ENCODE data around the gene MAP7. TPM values are rescaled to one million over a fixed set of nuclear protein-coding genes. Genes with fewer than 3 reads are reported as not detected.
A peak's percentile ranks its signal among the peaks of the same experiment; 100 is the strongest.
"Not testable (repeated sequence)": the region's sequence is repeated elsewhere in the genome, so short reads cannot be mapped to it uniquely, and the experiment has no call there.

MAP7 gene
- total RNA-seq, 4 donors from 2014 or later: 18.3 to 33.0 (median 28.2) TPM

DNA sequence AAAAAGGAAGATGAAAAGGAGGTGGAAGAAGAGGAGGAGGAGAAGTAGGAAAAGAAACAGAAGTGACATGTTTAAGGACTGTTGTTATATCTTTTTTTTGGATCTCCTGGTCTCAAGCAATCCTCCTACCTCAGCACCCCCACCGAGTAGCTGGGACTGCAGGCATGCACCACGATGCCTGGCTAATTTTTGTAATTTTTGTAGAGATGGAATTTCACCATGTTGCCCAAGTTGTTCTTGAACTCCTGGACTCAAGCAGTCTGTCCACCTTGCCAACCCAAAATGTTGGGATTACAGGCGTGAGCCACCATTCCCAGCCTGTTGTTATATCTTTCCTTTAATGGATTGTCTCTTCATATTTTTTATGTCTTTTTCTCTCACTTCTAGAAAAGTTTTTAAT, 241.1 kb downstream of the MAP7 start:
- H3K27me3 ChIP-seq: no peaks in the 10 kb centered on the region
- intact Hi-C loops (cut with DNase I): no loop called here
- H3K4me3 ChIP-seq: no peak overlapping the region
- DNase-seq: no peak
- TF ChIP-seq POLR2A (IDR thresholded peaks at IDR 0.05): no peak
- TF ChIP-seq, protein P1, sequence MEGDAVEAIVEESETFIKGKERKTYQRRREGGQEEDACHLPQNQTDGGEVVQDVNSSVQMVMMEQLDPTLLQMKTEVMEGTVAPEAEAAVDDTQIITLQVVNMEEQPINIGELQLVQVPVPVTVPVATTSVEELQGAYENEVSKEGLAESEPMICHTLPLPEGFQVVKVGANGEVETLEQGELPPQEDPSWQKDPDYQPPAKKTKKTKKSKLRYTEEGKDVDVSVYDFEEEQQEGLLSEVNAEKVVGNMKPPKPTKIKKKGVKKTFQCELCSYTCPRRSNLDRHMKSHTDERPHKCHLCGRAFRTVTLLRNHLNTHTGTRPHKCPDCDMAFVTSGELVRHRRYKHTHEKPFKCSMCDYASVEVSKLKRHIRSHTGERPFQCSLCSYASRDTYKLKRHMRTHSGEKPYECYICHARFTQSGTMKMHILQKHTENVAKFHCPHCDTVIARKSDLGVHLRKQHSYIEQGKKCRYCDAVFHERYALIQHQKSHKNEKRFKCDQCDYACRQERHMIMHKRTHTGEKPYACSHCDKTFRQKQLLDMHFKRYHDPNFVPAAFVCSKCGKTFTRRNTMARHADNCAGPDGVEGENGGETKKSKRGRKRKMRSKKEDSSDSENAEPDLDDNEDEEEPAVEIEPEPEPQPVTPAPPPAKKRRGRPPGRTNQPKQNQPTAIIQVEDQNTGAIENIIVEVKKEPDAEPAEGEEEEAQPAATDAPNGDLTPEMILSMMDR (IDR thresholded peaks at IDR 0.05): no peak
- H3K4me1 ChIP-seq: peaks cover 0 to 6% (median 6%) of the 10 kb centered on the region in 3 donors
- H3K9me3 ChIP-seq: no peaks in the 10 kb centered on the region
- WGBS, 2 donors: 88 to 92% methylated on average over 3 of the region's 3 CpGs
- H3K36me3 ChIP-seq: no peaks in the 10 kb centered on the region
- H3K27ac ChIP-seq: no peak overlapping the region

DNA sequence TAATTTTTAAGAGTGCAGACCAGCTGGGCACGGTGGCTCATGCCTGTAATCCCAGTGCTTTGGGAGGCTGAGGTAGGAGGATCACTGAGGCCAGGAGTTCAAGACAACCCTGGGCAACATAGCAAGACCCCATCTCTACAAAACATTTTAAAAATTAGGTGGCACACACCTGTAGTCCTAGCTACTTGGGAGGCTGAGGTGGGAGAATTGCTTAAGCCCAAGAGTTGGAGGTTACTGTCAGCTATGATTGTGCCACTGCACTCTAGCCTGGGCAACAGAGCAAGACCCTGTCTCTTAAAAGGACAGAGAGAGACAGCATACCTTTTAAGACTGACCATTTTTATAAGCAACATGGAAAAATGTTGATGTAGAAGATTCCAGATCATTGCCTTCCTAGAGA, 241.8 kb downstream of the MAP7 start:
- H3K9me3 ChIP-seq; H3K27ac ChIP-seq; H3K36me3 ChIP-seq; H3K27me3 ChIP-seq; H3K4me3 ChIP-seq; DNase-seq; intact Hi-C loops (cut with DNase I): not testable (repeated sequence)
- peaks cover 0 to 13% (median 6%) of the 10 kb centered on the region in 3 donors for H3K4me1 ChIP-seq
- WGBS, 2 donors: 90 to 100% methylated on average over 1 of the region's 1 CpG

DNA sequence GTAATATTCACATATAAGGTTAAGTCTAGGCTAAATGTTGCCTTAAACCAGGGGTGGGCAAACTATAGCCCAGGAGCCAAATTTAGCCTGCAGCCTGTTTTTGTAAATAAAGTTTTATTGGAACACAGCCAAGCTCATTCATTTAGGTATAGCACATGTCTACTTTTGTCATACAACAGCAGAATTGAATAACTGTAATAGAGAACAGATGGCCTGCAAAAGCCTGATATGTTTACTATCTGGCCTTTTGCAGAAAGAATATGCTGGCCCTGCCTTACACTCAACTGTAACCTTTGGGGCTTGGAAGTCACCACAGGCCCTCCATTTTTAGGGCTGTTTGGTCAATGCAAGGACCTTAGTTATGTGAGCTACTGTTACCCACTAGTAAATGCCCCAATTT, 242.9 kb downstream of the MAP7 start:
- Histone ChIP-seq H3K4me3 (no peak overlapping the region), H3K36me3 (no peaks in the 10 kb centered on the region), H3K27ac (no peak overlapping the region), H3K27me3 (no peaks in the 10 kb centered on the region), H3K9me3 (no peaks in the 10 kb centered on the region), H3K4me1 (peaks cover 0 to 15% (median 6%) of the 10 kb centered on the region in 3 donors)
- intact Hi-C loops (cut with DNase I): no loop called here
- TF ChIP-seq, protein P1 (IDR thresholded peaks at IDR 0.05): no peak
- TF ChIP-seq POLR2A (IDR thresholded peaks at IDR 0.05): no peak
- DNase-seq: no peak

DNA sequence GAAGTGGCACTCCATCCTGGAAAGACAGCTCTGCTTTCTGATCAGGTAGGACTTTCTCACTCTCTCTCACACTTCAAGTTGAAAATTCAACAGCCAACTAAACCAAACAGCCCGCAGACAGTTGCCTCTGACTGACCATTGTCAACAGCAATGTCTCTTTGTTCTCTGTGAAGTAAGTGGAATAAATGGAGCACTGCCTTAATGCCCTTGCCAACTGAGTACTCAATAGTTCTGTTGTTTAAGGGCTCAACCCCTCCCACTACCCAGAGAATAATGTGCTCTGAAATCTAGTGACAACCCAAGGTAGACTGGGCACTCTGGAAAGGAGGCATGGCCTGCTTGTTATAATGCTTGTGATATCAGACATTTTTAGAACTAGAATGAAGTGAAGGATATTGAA, 243.8 kb downstream of the MAP7 start:
- no peak for TF ChIP-seq POLR2A (IDR thresholded peaks at IDR 0.05)
- TF ChIP-seq, protein P1 (IDR thresholded peaks at IDR 0.05): no peak
- no peak for DNase-seq
- 80 to 86% methylated on average over 1 of the region's 1 CpG for whole genome bisulfite sequencing, 2 donors
- no peaks in the 10 kb centered on the region for H3K27me3 ChIP-seq
- intact Hi-C loops (cut with DNase I): no loop called here
- H3K36me3 ChIP-seq: no peaks in the 10 kb centered on the region
- no peaks in the 10 kb centered on the region for H3K9me3 ChIP-seq
- H3K4me1 ChIP-seq: peaks cover 0 to 15% (median 6%) of the 10 kb centered on the region in 3 donors
- H3K27ac ChIP-seq: no peak overlapping the region
- H3K4me3 ChIP-seq: no peak overlapping the region

DNA sequence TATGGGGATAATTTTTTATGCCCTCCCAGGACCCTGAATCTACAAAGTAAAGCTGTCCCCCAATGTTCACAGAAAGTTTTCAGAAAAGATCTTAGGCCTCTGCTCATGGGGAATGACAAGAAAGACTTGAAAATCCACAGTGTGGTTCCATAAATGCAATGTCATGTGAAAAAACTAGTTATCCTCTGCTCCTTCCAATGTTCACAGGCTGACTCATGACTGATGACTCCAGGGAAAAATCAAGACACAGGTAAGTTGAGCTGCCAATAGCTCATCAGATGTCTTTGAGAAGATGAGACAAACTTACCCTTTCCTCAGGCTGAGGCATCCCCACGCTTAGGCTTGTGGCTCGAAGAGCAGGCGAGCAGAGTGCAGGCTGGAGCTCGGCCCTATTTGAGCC, 245.8 kb downstream of the MAP7 start:
- Histone ChIP-seq H3K4me1 (peaks cover 0 to 15% (median 6%) of the 10 kb centered on the region in 3 donors), H3K4me3 (no peak overlapping the region), H3K9me3 (no peaks in the 10 kb centered on the region), H3K27me3 (no peaks in the 10 kb centered on the region), H3K27ac (peak overlapping the region in 2 of 4 donors; percentile 2 to 69), H3K36me3 (no peaks in the 10 kb centered on the region)
- DNase-seq: no peak
- WGBS, 2 donors: 72 to 75% methylated on average over 4 of the region's 4 CpGs
- intact Hi-C loops (cut with DNase I): no loop called here
- TF ChIP-seq POLR2A (IDR thresholded peaks at IDR 0.05): no peak
- TF ChIP-seq, protein P1 (IDR thresholded peaks at IDR 0.05): no peak

DNA sequence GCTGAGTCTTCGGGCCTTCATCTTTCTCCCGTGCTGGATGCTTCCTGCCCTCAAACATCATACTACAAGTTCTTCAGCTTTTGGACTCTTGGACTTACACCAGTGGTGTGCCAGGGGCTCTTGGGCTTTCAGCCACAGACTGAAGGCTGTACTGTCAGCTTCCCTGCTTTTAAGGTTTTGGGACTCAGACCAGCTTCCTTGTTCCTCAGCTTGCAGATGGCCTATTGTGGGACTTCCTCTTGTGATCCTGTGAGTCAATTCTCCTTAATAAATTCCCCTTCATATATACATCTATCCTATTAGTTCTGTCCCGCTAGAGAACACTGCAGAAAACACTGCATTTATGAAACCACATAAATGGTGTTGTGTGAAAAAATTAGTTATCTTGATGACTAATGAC, 246.7 kb downstream of the MAP7 start:
- 81 to 92% methylated on average over 2 to 3 of the region's 3 CpGs for WGBS, 2 donors
- TF ChIP-seq, protein P1 (IDR thresholded peaks at IDR 0.05): no peak
- no peak for TF ChIP-seq POLR2A (IDR thresholded peaks at IDR 0.05)
- Histone ChIP-seq H3K27ac (peak overlapping the region in 2 of 4 donors; percentile 2 to 69), H3K27me3 (no peaks in the 10 kb centered on the region), H3K36me3 (no peaks in the 10 kb centered on the region), H3K9me3 (no peaks in the 10 kb centered on the region), H3K4me3 (no peak overlapping the region), H3K4me1 (peaks cover 0 to 15% (median 6%) of the 10 kb centered on the region in 3 donors)
- intact Hi-C loops (cut with DNase I): no loop called here
- no peak for DNase-seq

All from esophagus squamous epithelium (tissue), 5 donors.